GM10248 (cell line): ENCODE measurements around the gene IL6R.

Experiments
- CTCF ChIA-PET: fragments of 300-600 bp; sonication (Branson Sonifier 250); formaldehyde crosslinking; extraction: SDS; loops from one replicate; lab custom pipeline; 2021; ENCODE audit warnings: antibody characterized with exemption; lab: Yijun Ruan, JAX
- POLR2A ChIA-PET: fragments of 350-650 bp; sonication (Branson Sonifier 250); formaldehyde crosslinking; extraction: SDS; loops from one replicate; lab custom pipeline; 2020; ENCODE audit warnings: antibody characterized with exemption; lab: Yijun Ruan, JAX
- DNase-seq: peaks from one replicate; pipeline ENCODE4 v3.0.0; 2012; ENCODE audit errors: extremely low spot score
- TF ChIP-seq, protein P1 (sequence below): IDR thresholded peaks from 2 replicates; pipeline ENCODE4 v1.5.1; 2012; ENCODE audit warnings: mild to moderate bottlenecking, low read depth; ENCODE audit errors: extremely low read depth, missing control alignments, control extremely low read depth

Gene IL6R

GRCh38 chr1:154453574-154454352 lies 48.6 kb downstream of the IL6R start:
- TF ChIP-seq, protein P1, sequence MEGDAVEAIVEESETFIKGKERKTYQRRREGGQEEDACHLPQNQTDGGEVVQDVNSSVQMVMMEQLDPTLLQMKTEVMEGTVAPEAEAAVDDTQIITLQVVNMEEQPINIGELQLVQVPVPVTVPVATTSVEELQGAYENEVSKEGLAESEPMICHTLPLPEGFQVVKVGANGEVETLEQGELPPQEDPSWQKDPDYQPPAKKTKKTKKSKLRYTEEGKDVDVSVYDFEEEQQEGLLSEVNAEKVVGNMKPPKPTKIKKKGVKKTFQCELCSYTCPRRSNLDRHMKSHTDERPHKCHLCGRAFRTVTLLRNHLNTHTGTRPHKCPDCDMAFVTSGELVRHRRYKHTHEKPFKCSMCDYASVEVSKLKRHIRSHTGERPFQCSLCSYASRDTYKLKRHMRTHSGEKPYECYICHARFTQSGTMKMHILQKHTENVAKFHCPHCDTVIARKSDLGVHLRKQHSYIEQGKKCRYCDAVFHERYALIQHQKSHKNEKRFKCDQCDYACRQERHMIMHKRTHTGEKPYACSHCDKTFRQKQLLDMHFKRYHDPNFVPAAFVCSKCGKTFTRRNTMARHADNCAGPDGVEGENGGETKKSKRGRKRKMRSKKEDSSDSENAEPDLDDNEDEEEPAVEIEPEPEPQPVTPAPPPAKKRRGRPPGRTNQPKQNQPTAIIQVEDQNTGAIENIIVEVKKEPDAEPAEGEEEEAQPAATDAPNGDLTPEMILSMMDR = no peak
- ChIA-PET POLR2A (no interaction called here), CTCF (interaction anchor here (0.9 to 1.6 kb wide), 9 partner anchors 9 to 118 kb away, joined by 3 to 7 read pairs (median 3); no protein-coding TSS in a partner anchor)
- DNase-seq = no peak

DNA sequence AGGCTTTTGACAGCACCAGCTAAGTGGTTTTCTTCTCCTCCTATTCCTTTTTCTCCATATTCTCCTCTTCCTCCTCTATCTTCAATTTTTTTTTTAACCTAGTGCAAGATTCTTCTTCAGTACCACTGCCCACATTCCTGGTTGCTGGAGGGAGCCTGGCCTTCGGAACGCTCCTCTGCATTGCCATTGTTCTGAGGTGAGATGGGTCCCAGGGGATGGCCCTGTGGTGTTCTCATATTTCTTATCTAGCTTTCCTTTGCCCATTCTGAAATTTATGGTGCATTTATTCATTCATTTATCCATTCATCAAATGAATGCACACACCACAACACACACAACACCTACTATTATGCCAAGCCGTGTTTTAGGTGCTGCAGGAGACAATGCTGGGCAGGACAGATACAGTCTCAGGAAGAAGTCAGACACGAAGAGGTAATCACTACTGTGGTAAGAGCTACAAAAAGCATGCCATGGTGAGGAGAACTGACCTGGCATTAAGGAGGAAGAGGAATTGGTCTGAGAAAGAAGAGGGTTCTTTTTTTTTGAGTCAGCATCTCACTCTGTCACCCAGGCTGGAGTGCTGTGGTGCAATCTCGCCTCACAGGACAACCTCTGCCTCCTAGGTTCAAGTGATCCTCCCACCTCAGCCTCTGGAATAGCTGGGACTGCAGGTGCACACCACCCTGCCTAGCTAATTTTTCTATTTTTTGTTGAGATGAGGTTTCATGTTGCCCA lies 49.4 kb downstream of the IL6R start:
- POLR2A ChIA-PET = no interaction called here
- CTCF ChIA-PET = interaction anchor here (0.9 to 1.8 kb wide), 9 partner anchors 9 to 129 kb away, joined by 3 to 7 read pairs (median 3); partner anchors contain the start of gene ATP8B2
- TF ChIP-seq, protein P1 = no peak
- no peak for DNase-seq

DNA sequence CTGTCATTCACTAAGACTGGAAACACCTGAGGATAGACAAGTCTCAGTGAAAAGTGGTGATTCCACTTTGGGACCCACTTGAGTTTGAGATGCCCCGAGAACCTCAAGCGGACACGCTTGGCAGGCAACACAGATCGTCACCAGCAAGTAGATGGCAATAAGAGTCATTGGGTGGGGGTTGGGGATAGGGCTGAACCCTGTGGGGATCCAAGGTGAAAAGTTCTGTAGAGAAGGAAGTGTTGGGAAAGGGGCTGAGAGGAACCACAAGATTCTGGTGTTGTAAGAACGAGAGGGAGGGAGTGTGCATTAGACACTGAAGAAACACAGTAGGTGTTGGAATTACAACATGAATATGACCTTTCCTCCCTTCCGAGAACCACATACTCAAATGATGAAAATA lies 51.5 kb downstream of the IL6R start:
- no peak for DNase-seq
- ChIA-PET POLR2A (no interaction called here), CTCF (interaction anchor here (1.8 kb wide), 1 partner anchor 15 kb away, joined by 4 read pairs; no protein-coding TSS in a partner anchor)
- TF ChIP-seq, protein P1 = no peak

DNA sequence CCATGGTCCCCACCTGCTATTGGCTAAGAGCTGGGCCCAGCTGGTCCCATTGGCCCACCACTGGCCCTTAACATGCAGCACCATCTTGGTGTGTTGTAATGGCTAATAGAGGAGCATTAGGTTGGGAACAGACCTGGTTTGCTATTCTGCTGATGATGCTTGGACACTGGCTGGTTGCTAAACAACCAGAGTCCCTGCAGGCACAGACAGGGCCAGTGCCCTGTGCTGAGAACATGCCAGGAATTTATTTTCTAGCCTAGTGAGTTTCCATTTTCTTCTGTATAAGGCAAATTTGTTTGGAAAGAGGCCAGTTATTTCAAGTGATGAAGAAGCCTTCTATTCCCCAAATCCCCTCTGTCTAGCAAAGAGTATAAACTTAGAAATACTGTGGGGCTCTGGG lies 53.9 kb downstream of the IL6R start:
- ChIA-PET POLR2A (no interaction called here), CTCF (interaction anchor here (1.1 to 2.2 kb wide), 3 partner anchors 17 to 133 kb away, joined by 3 to 6 read pairs (median 3); no protein-coding TSS in a partner anchor)
- TF ChIP-seq, protein P1 = no peak
- no peak for DNase-seq

DNA sequence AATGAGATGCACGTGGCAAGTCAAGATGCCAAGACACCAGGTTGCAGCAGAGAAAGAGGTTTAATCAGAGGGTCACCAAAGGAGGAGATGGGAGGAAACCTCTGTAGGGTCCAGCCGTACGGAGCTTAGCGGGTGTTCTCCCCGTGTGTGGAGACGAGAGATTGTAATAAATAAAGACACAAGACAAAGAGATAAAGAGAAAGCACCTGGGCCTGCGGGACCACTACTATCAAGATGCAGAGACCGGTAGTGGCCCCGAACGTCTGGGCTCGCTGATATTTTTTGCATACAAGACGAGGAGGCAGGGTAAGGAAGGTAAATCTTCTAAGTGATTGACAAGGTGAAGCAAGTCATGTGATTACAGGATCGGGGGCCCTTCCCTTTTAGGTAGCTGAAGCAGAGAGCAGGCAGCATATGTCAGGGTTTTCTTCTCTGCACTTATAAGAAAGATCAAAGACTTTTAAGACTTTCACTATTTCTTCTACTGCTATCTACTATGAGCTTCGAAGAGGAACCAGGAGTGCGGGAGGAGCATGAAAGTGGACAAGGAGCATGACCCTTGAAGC lies 55.6 kb downstream of the IL6R start:
- POLR2A ChIA-PET = no interaction called here
- TF ChIP-seq, protein P1 = no peak
- CTCF ChIA-PET = interaction anchor here (1.6 to 2.4 kb wide), 2 partner anchors 19 to 21 kb away, joined by 3 to 8 read pairs; no protein-coding TSS in a partner anchor
- DNase-seq = no peak

- POLR2A ChIA-PET = interaction anchor here (0.6 to 0.7 kb wide), 3 partner anchors 21 to 110 kb away, joined by 3 to 6 read pairs (median 3); no protein-coding TSS in a partner anchor
- TF ChIP-seq, protein P1 = no peak
- no peak for DNase-seq
These were observed 58.4 kb downstream of the IL6R start for GRCh38 chr1:154463512-154463990.

More at GRCh38 chr1:154463512-154463990, 58.4 kb downstream of the IL6R start:
- CTCF ChIA-PET = interaction anchor here (1.1 to 3.4 kb wide), 10 partner anchors 10 to 128 kb away, joined by 3 to 12 read pairs (median 4); no protein-coding TSS in a partner anchor
